Colon (tissue), 2 donors: Measurements from ENCODE around the gene EYA4.

Experiments used
- FAIRE-seq: peaks from 2 replicates; lab custom pipeline; 2012; peaks lifted over from hg19 to GRCh38; lab: Jason Lieb, UNC
- donor health status: control.
- donor health status: control.

Gene EYA4

GRCh38 chr6:133456944-133457343 lies 215.8 kb downstream of the EYA4 start:
- no peak for FAIRE-seq

- FAIRE-seq = no peak
These were observed 218.9 kb downstream of the EYA4 start for GRCh38 chr6:133460101-133460500.

GRCh38 chr6:133463790-133464189 lies 222.6 kb downstream of the EYA4 start:
- FAIRE-seq = no peak

- no peak for FAIRE-seq
These were observed 225.5 kb downstream of the EYA4 start for GRCh38 chr6:133466680-133467079.

GRCh38 chr6:133467231-133467981 lies 226.2 kb downstream of the EYA4 start:
- no peak for FAIRE-seq

- FAIRE-seq = no peak
These were observed 226.8 kb downstream of the EYA4 start for GRCh38 chr6:133467982-133468380.

GRCh38 chr6:133468591-133468990 lies 227.4 kb downstream of the EYA4 start:
- FAIRE-seq = no peak

- FAIRE-seq = no peak
These were observed 233.4 kb downstream of the EYA4 start for GRCh38 chr6:133474516-133474915.

GRCh38 chr6:133478673-133479072 lies 237.5 kb downstream of the EYA4 start:
- no peak for FAIRE-seq

GRCh38 chr6:133487174-133487573 lies 246.0 kb downstream of the EYA4 start:
- no peak for FAIRE-seq

GRCh38 chr6:133495205-133495903 lies 254.2 kb downstream of the EYA4 start:
- FAIRE-seq = peak; percentile 95

GRCh38 chr6:133499662-133500061 lies 258.5 kb downstream of the EYA4 start:
- FAIRE-seq = no peak

- FAIRE-seq = no peak
These were observed 260.6 kb downstream of the EYA4 start for GRCh38 chr6:133501675-133502270.

- no peak for FAIRE-seq
These were observed 261.5 kb downstream of the EYA4 start for GRCh38 chr6:133502441-133503335.

GRCh38 chr6:133503336-133503729 lies 262.2 kb downstream of the EYA4 start:
- no peak for FAIRE-seq

- FAIRE-seq = no peak
These were observed 263.0 kb downstream of the EYA4 start for GRCh38 chr6:133504158-133504557.

- no peak for FAIRE-seq
These were observed 263.6 kb downstream of the EYA4 start for GRCh38 chr6:133504761-133505160.

GRCh38 chr6:133505681-133506080 lies 264.5 kb downstream of the EYA4 start:
- FAIRE-seq = no peak

- FAIRE-seq = no peak
These were observed 271.4 kb downstream of the EYA4 start for GRCh38 chr6:133512410-133513016.

GRCh38 chr6:133523816-133524215 lies 282.7 kb downstream of the EYA4 start:
- FAIRE-seq = no peak

GRCh38 chr6:133526436-133526835 lies 285.3 kb downstream of the EYA4 start:
- FAIRE-seq = no peak

GRCh38 chr6:133528566-133528965 lies 287.4 kb downstream of the EYA4 start:
- no peak for FAIRE-seq
